DOHH2 (cell line): ENCODE data around the gene IQCB1.

Source experiments
- H3F3A ChIP-seq: fragments of 200-600 bp; sonication (generic), shearing (Covaris generic); 2 replicates; pipeline ENCODE4 v1.6.0; 2016; ENCODE audit warnings: antibody characterized with exemption, mild to moderate bottlenecking; ENCODE audit not compliant: control insufficient read depth, insufficient read depth
- H3K27ac ChIP-seq: fragments of 200-600 bp; sonication (generic); 2 replicates; pipeline ENCODE4 v1.5.1; 2014; ENCODE audit warnings: low read depth, mild to moderate bottlenecking, low read length, moderate library complexity
- H3K27me3 ChIP-seq: fragments of 200-600 bp; sonication (generic); 2 replicates; pipeline ENCODE4 v1.6.1; 2014; ENCODE audit warnings: mild to moderate bottlenecking, low read length, mixed read lengths; ENCODE audit not compliant: control insufficient read depth
- H3K36me3 ChIP-seq: fragments of 200-600 bp; sonication (generic); 2 replicates; pipeline ENCODE4 v1.6.1; 2014; ENCODE audit warnings: mild to moderate bottlenecking, low read length, moderate library complexity, mixed read lengths; ENCODE audit not compliant: control insufficient read depth
- H3K4me1 ChIP-seq: fragments of 200-600 bp; sonication (generic); 2 replicates; pipeline ENCODE4 v1.6.1; 2014; ENCODE audit warnings: mild to moderate bottlenecking, low read length, mixed read lengths; ENCODE audit not compliant: control insufficient read depth
- H3K4me2 ChIP-seq: fragments of 200-600 bp; sonication (generic); 2 replicates; pipeline ENCODE4 v1.6.0; 2014; ENCODE audit warnings: mild to moderate bottlenecking, low read length, moderate library complexity
- H3K4me3 ChIP-seq: fragments of 200-600 bp; sonication (generic); 2 replicates; pipeline ENCODE4 v1.5.1; 2014; ENCODE audit warnings: mild to moderate bottlenecking, low read length, mixed read lengths
- H3K79me2 ChIP-seq: fragments of 200-600 bp; sonication (generic); 2 replicates; pipeline ENCODE4 v1.6.1; 2014; ENCODE audit warnings: mild to moderate bottlenecking, low read length, mixed read lengths; ENCODE audit not compliant: control insufficient read depth
- H3K9me2 ChIP-seq: fragments of 200-600 bp; sonication (generic); replicated peaks from 2 replicates; pipeline ENCODE4 v1.6.1; 2014; ENCODE audit warnings: mild to moderate bottlenecking, low read length, mixed read lengths; ENCODE audit not compliant: control insufficient read depth
- H3K9me3 ChIP-seq: fragments of 200-600 bp; sonication (generic); 2 replicates; pipeline ENCODE4 v1.6.1; 2014; ENCODE audit warnings: antibody characterized with exemption, low read length, mixed read lengths; ENCODE audit not compliant: control insufficient read depth, insufficient read depth
- H4K20me1 ChIP-seq: fragments of 200-600 bp; sonication (generic); 2 replicates; pipeline ENCODE4 v1.6.0; 2014; ENCODE audit warnings: low read depth, mild to moderate bottlenecking, antibody characterized with exemption, low read length, moderate library complexity; ENCODE audit not compliant: control insufficient read depth, insufficient read depth
- CTCF ChIP-seq: fragments of 200-600 bp; sonication (generic); IDR thresholded peaks from one replicate; pipeline ENCODE4 v1.5.1; 2014; ENCODE audit warnings: antibody characterized with exemption, mild to moderate bottlenecking, low read depth, low read length; ENCODE audit not compliant: poor library complexity, severe bottlenecking
- EZH2phosphoT487 ChIP-seq: fragments of 200-600 bp; sonication (generic); IDR thresholded peaks from 2 replicates; pipeline ENCODE4 v1.6.1; 2017; ENCODE audit warnings: borderline replicate concordance, mild to moderate bottlenecking, antibody characterized with exemption, low read length, moderate library complexity, mixed read lengths

IQCB1 gene

GRCh38 chr3:121822973-121823372 is 11.9 kb downstream of the IQCB1 start:
- H3F3A ChIP-seq = peaks cover 16% of the 10 kb centered on the region
- H3K27me3 ChIP-seq = no peaks in the 10 kb centered on the region
- no peaks in the 10 kb centered on the region for H4K20me1 ChIP-seq
- H3K36me3 ChIP-seq = peaks cover 93% of the 10 kb centered on the region
- H3K79me2 ChIP-seq = peaks cover 93% of the 10 kb centered on the region
- no peak overlapping the region for H3K4me3 ChIP-seq
- no peak for TF ChIP-seq CTCF
- no peak for TF ChIP-seq EZH2phosphoT487
- H3K4me2 ChIP-seq = no peak overlapping the region
- H3K9me2 ChIP-seq = no peaks in the 10 kb centered on the region
- H3K27ac ChIP-seq = no peak overlapping the region
- H3K4me1 ChIP-seq = peaks cover 36% of the 10 kb centered on the region
- H3K9me3 ChIP-seq = peaks cover 17% of the 10 kb centered on the region

DNA sequence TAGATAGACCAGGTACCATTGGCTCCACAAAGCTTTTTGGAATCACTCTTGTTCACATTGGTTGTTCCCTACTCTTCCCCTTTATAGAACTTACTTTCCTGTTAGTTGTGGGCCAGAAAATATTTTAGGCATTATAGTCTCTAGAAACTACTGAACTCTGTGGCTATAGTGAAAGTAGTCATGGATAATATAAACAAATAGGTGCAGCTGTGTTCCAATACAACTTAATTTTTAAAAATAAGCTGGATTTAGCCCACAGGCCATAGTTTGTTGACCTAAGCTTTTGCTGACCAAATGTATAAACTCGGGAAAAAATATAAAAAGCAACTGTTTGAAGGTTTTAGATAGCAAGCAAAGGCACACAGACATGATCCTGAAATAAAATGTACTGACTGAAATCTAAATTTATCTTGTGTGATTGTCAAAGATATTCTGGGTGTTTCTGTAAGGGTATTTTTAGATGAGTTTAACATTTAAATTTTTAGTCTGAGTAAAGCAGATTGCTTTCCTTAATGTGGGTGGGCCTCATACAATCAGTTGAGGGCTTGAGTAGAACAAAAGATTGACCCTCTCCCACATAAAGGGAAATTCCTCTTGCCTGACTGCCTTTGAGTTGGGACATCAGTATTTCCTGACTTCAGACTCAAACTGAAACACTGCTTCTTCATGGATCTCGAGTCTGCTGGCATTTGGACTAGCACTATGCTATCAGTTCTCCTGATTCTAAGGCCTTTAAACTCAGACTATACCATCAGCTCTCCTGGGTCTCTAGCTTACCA is 13.2 kb downstream of the IQCB1 start:
- H3K79me2 ChIP-seq = peaks cover 94% of the 10 kb centered on the region

DNA sequence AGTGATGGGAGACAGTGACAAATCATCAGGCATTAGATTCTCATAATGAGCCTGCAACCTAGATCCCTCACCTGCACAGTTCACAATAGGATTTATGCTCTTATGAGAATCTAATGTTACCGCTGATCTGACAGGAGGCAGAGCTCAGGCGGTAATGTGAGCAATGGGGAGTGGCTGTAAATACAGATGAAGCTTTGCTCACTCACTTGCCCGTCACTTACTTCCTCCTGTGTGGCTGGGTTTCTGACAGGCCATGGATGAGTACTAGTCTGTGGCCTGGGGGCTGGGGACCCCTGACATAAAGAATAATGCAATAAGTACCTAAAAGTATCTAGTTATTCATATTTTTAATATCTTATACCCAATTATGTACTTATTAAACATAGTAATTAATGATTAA is 15.6 kb downstream of the IQCB1 start:
- H3K27ac ChIP-seq = no peak overlapping the region
- peaks cover 16% of the 10 kb centered on the region for H3F3A ChIP-seq

More for the DNA sequence above, 13.2 kb downstream of the IQCB1 start:
- Histone ChIP-seq H3K9me3 (peaks cover 17% of the 10 kb centered on the region), H3K4me3 (no peak overlapping the region), H3K4me2 (peak overlapping the region; percentile 22), H3K27me3 (no peaks in the 10 kb centered on the region), H3K4me1 (peaks cover 43% of the 10 kb centered on the region), H3F3A (peaks cover 16% of the 10 kb centered on the region), H3K27ac (peak overlapping the region; percentile 31), H4K20me1 (no peaks in the 10 kb centered on the region), H3K36me3 (peaks cover 93% of the 10 kb centered on the region), H3K9me2 (no peaks in the 10 kb centered on the region)
- TF ChIP-seq CTCF (no peak), EZH2phosphoT487 (no peak)

More for the DNA sequence above, 15.6 kb downstream of the IQCB1 start:
- H3K79me2 ChIP-seq = peaks cover 95% of the 10 kb centered on the region
- H3K9me3 ChIP-seq = peaks cover 15% of the 10 kb centered on the region
- no peak overlapping the region for H3K4me2 ChIP-seq
- peaks cover 49% of the 10 kb centered on the region for H3K4me1 ChIP-seq
- H4K20me1 ChIP-seq = no peaks in the 10 kb centered on the region
- TF ChIP-seq CTCF (no peak), EZH2phosphoT487 (no peak)
- peaks cover 88% of the 10 kb centered on the region for H3K36me3 ChIP-seq
- H3K27me3 ChIP-seq = no peaks in the 10 kb centered on the region
- no peaks in the 10 kb centered on the region for H3K9me2 ChIP-seq
- no peak overlapping the region for H3K4me3 ChIP-seq
